Measurements from ENCODE around the gene ZBTB17.

The ZBTB17 gene

GRCh38 chr1:15959827-15960446, 16.0 kb downstream of the ZBTB17 start:
- no peak for DNase-seq

DNA sequence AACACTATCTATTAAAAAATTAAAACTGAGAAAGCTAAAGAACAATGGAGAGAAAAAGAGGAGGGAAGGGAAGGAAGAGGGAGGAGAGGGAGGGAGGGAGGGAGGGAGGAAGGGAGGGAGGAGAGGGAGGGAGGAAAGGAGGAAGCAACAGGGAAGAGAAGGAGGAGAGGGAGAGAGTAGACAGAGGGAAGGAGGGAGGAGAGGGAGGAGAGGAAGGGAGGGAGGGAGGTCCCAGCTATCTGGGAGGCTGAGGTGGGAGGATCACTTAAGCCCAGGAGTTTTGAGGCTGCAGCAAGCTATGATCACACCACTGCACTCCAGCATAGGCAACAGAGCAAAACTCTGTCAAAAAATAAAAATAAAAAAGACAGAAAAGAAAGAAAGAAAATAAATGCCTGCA, 16.5 kb downstream of the ZBTB17 start:
- no peak for DNase-seq

DNA sequence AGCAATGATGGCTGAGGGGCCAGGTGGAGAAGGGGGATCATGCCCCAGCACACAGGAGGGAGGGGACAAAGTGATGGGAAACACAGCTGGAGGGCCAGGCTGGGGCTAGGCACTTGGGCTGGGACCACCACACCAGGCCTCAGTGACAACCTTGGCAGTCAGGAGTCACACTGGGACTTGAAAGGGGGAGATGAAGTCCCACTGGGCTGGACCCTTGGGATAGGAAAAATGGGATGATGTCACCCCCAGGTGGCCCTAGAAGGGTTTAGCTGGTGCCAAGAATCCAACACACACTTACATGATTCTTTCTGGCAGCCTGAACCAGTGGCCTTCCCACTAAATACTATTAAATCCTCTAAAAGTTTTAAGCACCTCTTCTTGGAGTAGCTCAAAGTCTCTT, 17.1 kb downstream of the ZBTB17 start:
- no peak for DNase-seq

- no peak for DNase-seq
Measured at GRCh38 chr1:15958111-15958510, 17.8 kb downstream of the ZBTB17 start.

DNA sequence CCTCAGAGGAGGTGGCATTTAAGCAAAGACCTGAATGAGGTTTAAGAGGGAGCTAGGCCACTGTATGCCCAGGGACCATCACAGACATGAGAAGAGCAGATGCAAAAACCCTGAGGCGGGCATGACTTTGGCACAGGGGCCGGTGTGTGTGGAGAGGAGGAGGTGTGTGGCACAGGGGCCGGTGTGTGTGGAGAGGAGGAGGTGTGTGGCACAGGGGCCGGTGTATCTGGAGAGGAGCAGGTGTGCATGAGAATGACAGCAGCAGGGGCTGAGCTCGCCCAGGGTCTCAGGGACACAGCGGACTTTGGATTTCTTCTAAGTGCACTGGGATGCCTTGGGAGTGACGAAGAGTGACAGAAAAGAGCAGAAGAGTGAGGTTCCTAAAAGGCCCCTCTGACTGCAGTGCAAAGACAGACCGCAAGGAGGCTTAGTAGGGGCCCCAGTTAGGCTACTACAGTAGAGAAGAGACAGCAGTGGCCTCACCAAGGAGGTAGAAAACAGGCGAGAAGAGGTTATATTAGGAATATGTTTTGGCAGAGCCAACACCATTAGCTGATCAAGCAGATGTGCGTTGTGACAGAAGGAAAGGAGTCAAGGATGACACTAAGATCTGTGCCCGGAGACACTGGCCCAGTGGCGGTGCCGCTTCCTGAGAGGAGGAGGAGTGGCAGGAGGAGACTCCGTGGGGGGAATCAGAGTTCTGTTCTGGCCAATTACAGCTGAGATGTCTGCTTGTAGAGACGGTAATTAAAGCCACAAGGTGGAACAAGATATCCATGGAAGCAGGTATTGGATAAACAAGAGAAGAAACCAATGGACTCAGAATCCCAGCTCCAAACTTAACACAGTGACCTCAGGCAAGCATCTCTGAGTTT, 18.4 kb downstream of the ZBTB17 start:
- DNase-seq, result no peak

- DNase-seq, result no peak
Measured at GRCh38 chr1:15956150-15956549, 19.8 kb downstream of the ZBTB17 start.

DNA sequence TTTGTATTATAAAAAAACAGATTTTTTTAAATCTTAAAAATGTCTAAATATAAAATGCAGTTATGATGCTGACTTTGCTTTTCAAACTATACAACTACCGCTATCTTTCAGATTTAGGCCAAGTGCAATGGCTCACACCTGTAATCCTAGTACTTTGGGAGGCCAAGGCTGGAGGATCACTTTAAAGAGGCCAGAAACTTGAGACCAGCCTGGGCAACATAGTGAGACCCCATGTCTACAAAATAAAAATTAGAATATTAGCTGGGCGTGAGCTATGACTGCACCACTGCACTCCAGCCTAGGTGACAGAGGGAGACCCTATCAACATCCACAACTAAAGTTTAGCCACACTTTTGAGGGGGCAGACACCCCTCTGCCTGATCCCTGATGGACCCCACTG, 20.3 kb downstream of the ZBTB17 start:
- DNase-seq, result no peak

GRCh38 chr1:15954316-15954715, 21.6 kb downstream of the ZBTB17 start:
- no peak for DNase-seq

- peak; percentile 90 for DNase-seq
Measured at GRCh38 chr1:15953791-15954241, 22.1 kb downstream of the ZBTB17 start.

DNA sequence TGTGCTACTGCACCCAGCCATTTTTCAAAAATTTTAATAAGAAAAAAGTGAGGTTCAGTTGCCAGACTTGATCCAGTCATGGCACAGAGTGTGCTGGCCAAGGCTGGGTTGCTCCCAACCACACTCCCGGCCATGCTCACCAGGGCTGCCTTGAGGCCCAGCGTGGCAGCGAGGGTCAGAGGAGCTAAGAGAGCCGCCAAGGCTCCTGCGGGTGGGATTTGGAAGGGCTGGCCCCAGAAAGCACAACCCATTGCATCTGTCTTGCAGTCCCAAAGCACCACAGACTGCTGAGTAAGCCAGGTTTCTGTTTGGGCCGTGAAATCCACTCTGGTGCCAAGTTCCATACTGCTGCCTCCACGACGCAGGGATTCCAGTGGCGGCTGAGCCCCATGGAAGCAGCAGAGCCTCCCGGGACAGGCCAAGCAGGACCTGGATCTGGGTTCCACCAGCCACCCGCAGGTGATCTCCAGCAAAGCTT, 22.6 kb downstream of the ZBTB17 start:
- DNase-seq, result no peak

GRCh38 chr1:15952317-15953258, 23.3 kb downstream of the ZBTB17 start:
- DNase-seq, result no peak

- no peak for DNase-seq
Measured at GRCh38 chr1:15951341-15952153, 24.4 kb downstream of the ZBTB17 start.

- no peak for DNase-seq
Measured at GRCh38 chr1:15950763-15951295, 25.1 kb downstream of the ZBTB17 start.

DNA sequence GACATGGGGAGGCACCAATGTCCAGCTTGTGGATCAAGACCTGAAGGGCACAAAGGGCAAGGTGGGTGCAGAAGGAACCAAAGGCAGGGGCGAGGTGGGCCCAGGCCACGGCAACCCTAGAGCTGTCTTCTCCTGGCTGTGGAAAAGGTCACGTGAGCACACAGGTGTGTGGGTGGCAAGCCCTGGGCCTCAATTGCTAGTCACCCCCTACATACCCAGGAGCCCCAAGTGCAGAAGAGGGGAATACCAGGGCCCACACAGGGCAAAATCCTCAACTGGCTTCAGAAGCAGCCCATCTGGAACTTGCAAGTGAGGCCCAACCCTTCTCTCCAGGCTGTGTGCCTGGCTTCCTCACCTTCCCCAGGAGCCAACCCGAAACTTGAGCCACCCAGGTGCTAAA, 25.6 kb downstream of the ZBTB17 start:
- no peak for DNase-seq

DNA sequence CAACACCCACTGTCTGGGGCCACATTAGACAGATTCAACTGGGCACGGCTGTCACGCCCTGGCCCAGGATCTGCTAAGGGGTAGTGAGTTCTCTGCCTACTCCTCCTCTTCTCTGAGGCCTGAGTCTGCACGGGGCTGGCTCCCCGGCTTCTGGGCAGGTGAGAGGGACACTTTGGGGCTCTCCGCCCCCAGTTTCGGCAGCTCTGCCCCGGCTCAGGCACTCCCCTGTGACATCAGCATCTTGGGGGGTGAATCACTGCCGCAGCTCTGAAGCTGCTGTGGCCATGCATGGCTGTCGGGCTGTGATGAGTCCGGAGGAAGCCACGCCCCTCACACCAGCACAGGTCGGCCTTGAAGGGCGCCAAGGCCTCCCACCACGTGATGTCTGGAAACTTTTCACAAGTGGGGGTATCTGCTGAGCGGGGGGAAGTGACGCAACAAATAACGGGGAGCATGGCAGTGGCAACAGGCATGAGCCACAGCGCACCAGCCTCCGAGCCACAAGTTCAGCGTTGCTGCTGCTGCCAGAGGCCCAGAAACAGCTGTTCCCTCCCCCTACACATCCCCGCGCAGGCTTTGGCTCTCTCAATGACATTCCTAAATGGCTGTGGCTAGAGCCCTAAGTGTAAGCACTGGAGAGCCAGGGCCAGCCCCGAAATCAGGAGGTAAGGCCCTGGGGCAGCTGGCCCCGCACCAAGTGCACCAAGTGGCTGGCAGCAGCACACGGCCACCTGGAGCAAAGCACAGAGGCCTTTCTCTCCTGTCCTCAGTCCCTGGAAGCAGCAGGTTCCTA, 26.3 kb downstream of the ZBTB17 start:
- no peak for DNase-seq

DNA sequence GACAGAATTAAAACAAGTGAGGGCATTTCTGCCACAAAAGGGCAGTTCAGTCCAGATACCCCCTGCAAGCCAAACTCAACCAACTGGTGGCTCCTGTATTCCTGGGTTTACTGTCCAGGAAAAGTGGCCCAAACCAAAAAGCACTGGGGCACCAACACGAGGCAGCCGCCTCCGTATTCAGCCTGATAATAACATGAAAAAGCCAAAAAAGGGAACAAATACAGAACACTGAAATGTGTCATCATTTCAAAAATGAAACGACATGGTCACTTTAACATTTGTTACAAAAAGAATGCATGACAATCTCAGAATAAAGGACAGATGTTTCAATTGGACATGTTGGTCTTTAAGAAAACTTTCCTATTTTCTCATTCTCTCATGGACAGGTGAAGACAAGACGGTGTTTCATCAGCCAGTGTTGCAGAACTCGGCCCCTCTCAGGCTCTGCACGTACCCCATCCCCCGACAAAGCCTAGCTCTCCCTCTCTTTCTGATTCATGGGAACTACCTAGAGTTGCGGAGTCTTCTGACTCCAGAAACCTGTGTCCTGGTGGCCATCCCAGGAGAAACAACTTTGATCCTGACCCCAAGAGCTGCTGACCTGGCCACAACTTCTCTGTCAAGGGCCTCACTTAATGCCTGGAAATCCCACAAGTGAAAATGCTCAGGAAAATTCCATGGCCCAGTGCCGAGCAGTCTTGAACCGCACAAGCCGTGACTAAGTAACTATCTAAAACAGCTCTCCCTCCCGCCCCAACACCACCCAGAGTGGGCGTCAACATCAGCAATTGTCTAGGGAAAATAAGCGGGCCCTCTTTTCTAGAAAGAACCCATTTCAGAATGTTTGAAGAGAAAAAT, 27.1 kb downstream of the ZBTB17 start:
- DNase-seq, result no peak

GRCh38 chr1:15948091-15948591, 27.8 kb downstream of the ZBTB17 start:
- DNase-seq, result no peak

DNA sequence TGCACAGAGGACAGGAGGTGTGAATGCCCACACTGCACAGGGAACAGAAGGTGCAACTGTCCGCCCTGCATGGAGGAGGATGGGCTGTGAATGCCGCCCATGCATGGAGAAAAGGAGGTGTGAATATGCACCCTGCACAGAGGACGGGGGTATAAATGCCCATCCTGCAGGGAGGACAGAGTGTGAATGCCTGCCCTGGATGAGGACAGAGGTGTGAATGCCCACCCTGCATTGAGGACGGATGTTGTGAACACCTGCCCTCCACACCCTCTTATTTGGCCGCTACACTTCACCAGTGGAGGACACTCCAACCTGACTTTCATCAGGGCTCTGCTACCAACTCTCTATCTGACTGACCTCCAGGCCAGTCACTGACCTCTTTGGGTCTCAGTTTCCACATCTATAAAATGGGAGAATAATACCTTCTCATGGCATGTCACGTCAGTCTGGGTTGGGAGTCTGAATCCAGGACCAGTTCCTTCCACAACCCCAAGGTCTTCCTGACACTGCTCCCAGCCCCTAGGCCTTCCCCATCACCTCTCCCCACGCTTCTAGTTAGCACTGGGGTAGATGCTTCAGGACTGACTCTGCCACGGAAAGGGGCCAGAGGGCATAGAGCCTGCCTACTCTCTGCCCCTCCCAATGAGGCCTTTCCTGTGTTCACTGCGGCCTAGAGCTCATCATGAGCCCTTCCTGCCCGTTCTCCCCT, 28.4 kb downstream of the ZBTB17 start:
- DNase-seq, result no peak
